Measurements from ENCODE around the gene BICRA.

GRCh38 chr19:47651691-47652090 lies 42.8 kb downstream of the BICRA start:
- TF ChIP-seq CTCF (IDR thresholded peaks at IDR 0.05) (no peak), EZH2 (IDR thresholded peaks at IDR 0.05; ENCODE audit: borderline replicate concordance, insufficient read depth, low read depth, low read length, poor library complexity, severe bottlenecking) (no peak)
